Keratinocyte (primary cell): Measurements from ENCODE around the gene CUBN. TPM values are rescaled to one million over a fixed set of nuclear protein-coding genes. Genes with fewer than 3 reads are reported as not detected.

ENCODE experiments used
- DNase-seq: peaks from one replicate; pipeline ENCODE4 v3.0.0-alpha.2; 2011; ENCODE audit warnings: low read depth, missing footprints, low spot score
- FAIRE-seq: peaks from 2 replicates; lab custom pipeline; 2011; peaks lifted over from hg19 to GRCh38; lab: Jason Lieb, UNC
- H2AFZ ChIP-seq: 2 replicates; pipeline ENCODE4 v1.6.0; 2012; ENCODE audit warnings: low read length, control low read depth, inconsistent platforms; ENCODE audit not compliant: control insufficient read depth
- H3K27ac ChIP-seq: 2 replicates; pipeline ENCODE4 v1.5.1; 2011; ENCODE audit warnings: low read length; ENCODE audit not compliant: control insufficient read depth, insufficient read depth
- H3K27me3 ChIP-seq: 3 replicates; pipeline ENCODE4 v1.6.0; 2011; ENCODE audit warnings: low read length; ENCODE audit not compliant: control insufficient read depth, insufficient read depth; ENCODE audit errors: extremely low read depth
- H3K36me3 ChIP-seq, 2 experiments: 2 replicates in 1 of 2; 3 replicates in 1 of 2; pipeline ENCODE4 v1.5.1; 2011; ENCODE audit warnings: low read length in 2 of 2, mild to moderate bottlenecking in 1 of 2; ENCODE audit not compliant: control insufficient read depth in 2 of 2, insufficient read depth in 2 of 2; ENCODE audit errors: extremely low read depth in 1 of 2
- H3K4me1 ChIP-seq: 3 replicates; pipeline ENCODE4 v1.5.1; 2011; ENCODE audit warnings: low read length; ENCODE audit not compliant: control insufficient read depth, insufficient read depth; ENCODE audit errors: extremely low read depth
- H3K4me2 ChIP-seq: 3 replicates; pipeline ENCODE4 v1.6.0; 2011; ENCODE audit warnings: low read depth, low read length; ENCODE audit not compliant: control insufficient read depth, insufficient read depth; ENCODE audit errors: extremely low read depth
- H3K4me3 ChIP-seq, 3 experiments: fragments of 200-600 bp in 1 of 3; sonication (generic) in 1 of 3; 2 replicates in 2 of 3; 3 replicates in 1 of 3; pipeline ENCODE4 v1.5.1; 2011 to 2016; ENCODE audit warnings: low read length in 3 of 3, mild to moderate bottlenecking in 3 of 3, control low read depth in 2 of 3, inconsistent platforms in 1 of 3, low read depth in 1 of 3, mixed read lengths in 1 of 3, mixed run types in 1 of 3, moderate library complexity in 1 of 3; ENCODE audit not compliant: control insufficient read depth in 2 of 3, insufficient read depth in 2 of 3; ENCODE audit errors: extremely low read depth in 1 of 3
- H3K79me2 ChIP-seq: 2 replicates; pipeline ENCODE4 v1.6.0; 2012; ENCODE audit warnings: low read length; ENCODE audit not compliant: control insufficient read depth, insufficient read depth
- H3K9ac ChIP-seq: 3 replicates; pipeline ENCODE4 v1.6.0; 2011; ENCODE audit warnings: low read length; ENCODE audit not compliant: control insufficient read depth, insufficient read depth; ENCODE audit errors: extremely low read depth
- H3K9me1 ChIP-seq: 3 replicates; pipeline ENCODE4 v1.6.0; 2011; ENCODE audit warnings: low read length; ENCODE audit not compliant: control insufficient read depth, insufficient read depth; ENCODE audit errors: extremely low read depth
- H3K9me3 ChIP-seq: 2 replicates; pipeline ENCODE4 v1.5.1; 2012; ENCODE audit warnings: low read depth, low read length; ENCODE audit not compliant: control insufficient read depth
- H4K20me1 ChIP-seq: 3 replicates; pipeline ENCODE4 v1.6.0; 2011; ENCODE audit warnings: low read length; ENCODE audit not compliant: control insufficient read depth, insufficient read depth; ENCODE audit errors: extremely low read depth
- CTCF ChIP-seq, 3 experiments: IDR thresholded peaks in 1 of 3; conservative IDR thresholded peaks in 1 of 3; optimal IDR thresholded peaks in 1 of 3; 2 replicates in 2 of 3; 3 replicates in 1 of 3; pipeline versions ENCODE3 to v1.5.1; 2011; ENCODE audit warnings: low read length in 3 of 3, mild to moderate bottlenecking in 3 of 3, moderate library complexity in 2 of 3, control low read depth in 1 of 3, inconsistent platforms in 1 of 3; ENCODE audit not compliant: insufficient read depth in 2 of 3; ENCODE audit errors: extremely low read depth in 1 of 3
- EZH2 ChIP-seq: IDR thresholded peaks from one replicate; pipeline ENCODE4 v1.6.1; 2012; ENCODE audit warnings: inconsistent platforms, mild to moderate bottlenecking, low read length, moderate library complexity
- dilution Hi-C: fragments of 300-500 bp; cut with MboI; formaldehyde crosslinking; loops from one replicate; pipeline ENCODE4 v1.7.0; 2020; ENCODE audit warnings: low sequenced_read_pairs; ENCODE audit not compliant: extremely low pct_ligation_motif_present
- polyA plus RNA-seq, 5 experiments: library from polyadenylated mRNA; depleted of rRNA in 3 of 5; stranded (reverse) in 3 of 5; stranded (forward) in 1 of 5; unstranded in 1 of 5; fragments of >200 nt; gene quantifications; 1 replicate in 1 of 5; 2 replicates in 3 of 5; 3 replicates in 1 of 5; pipeline versions ENCODE4 v1.2.1 to v1.2.3, GENCODE V29; 2011 to 2012; ENCODE audit warnings: missing spikeins in 2 of 5, low read depth in 1 of 5, low replicate concordance in 1 of 5

Gene CUBN
- polyA plus RNA-seq, 1 donor (not counting 4 experiments of a cell fraction or from before 2014, with no cell fraction given): 0.07 TPM

- FAIRE-seq (no peak), DNase-seq (no peak)
- Histone ChIP-seq H3K4me3 (no peak overlapping the region), H3K4me2 (no peak overlapping the region), H3K79me2 (no peaks in the 10 kb centered on the region), H3K27ac (no peak overlapping the region), H3K9me1 (no peaks in the 10 kb centered on the region), H3K9me3 (no peaks in the 10 kb centered on the region), H3K4me1 (peaks cover 6% of the 10 kb centered on the region), H3K9ac (no peak overlapping the region), H2AFZ (no peak overlapping the region), H4K20me1 (no peaks in the 10 kb centered on the region), H3K27me3 (no peaks in the 10 kb centered on the region), H3K36me3 (no peaks in the 10 kb centered on the region)
- dilution Hi-C loops: no loop called here
- TF ChIP-seq CTCF (optimal IDR thresholded peaks at IDR 0.05 in 1 of 3, IDR thresholded peaks at IDR 0.05 in 1 of 3, conservative IDR thresholded peaks at IDR 0.05 in 1 of 3; ENCODE audit: extremely low read depth in 1 of 3, insufficient read depth in 2 of 3, low read length in 3 of 3) (no peak), EZH2 (no peak)
These were observed 81.7 kb downstream of the CUBN start for GRCh38 chr10:17047908-17048307.

GRCh38 chr10:17046989-17047388, 82.6 kb downstream of the CUBN start:
- FAIRE-seq (no peak), DNase-seq (no peak)
- H4K20me1 ChIP-seq: no peaks in the 10 kb centered on the region
- TF ChIP-seq CTCF (optimal IDR thresholded peaks at IDR 0.05 in 1 of 3, IDR thresholded peaks at IDR 0.05 in 1 of 3, conservative IDR thresholded peaks at IDR 0.05 in 1 of 3; ENCODE audit: extremely low read depth in 1 of 3, insufficient read depth in 2 of 3, low read length in 3 of 3): no peak
- no peak for TF ChIP-seq EZH2
- H3K4me3 ChIP-seq: no peak overlapping the region
- no peaks in the 10 kb centered on the region for H3K36me3 ChIP-seq
- H3K9me3 ChIP-seq: no peaks in the 10 kb centered on the region
- H3K4me2 ChIP-seq: no peak overlapping the region
- H2AFZ ChIP-seq: no peak overlapping the region
- H3K27ac ChIP-seq: no peak overlapping the region
- no peaks in the 10 kb centered on the region for H3K79me2 ChIP-seq
- no peak overlapping the region for H3K9ac ChIP-seq
- dilution Hi-C loops: no loop called here
- peaks cover 6% of the 10 kb centered on the region for H3K4me1 ChIP-seq
- H3K27me3 ChIP-seq: no peaks in the 10 kb centered on the region
- no peaks in the 10 kb centered on the region for H3K9me1 ChIP-seq
